ENCODE measurements around the gene INSL4.

Gene INSL4

DNA sequence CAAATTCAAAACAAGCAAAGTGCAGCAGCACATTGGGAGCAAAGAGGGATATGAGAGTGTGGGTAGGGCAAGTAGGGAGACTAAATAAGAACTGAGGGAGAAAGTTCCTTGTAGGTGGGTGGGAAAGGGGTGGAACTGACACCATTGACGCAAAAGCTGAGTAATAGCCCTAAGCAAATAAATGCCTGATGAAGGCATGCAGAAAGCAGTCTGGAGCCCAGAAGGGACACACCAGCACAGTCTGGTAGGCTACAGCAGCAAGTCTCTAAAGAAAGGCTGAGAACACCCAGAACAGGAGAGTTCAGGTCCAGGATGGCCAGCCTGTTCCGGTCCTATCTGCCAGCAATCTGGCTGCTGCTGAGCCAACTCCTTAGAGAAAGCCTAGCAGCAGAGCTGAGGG lies at the start of gene INSL4:
INSL4 (plus strand) TSS at position 208 of the 400 bp plus-strand sequence; CDS start at position 313, 105 bp downstream.
- no peak within 1 kb of the TSS for H3K4me3 ChIP-seq (replicated peaks; ENCODE audit: low read depth, low read length)
- DNase-seq (ENCODE audit: extremely low read depth, insufficient read length) = no peak
- no peaks in the 10 kb centered on the region for H3K36me3 ChIP-seq (ENCODE audit: control insufficient read depth, insufficient read depth, low read length)
- TF ChIP-seq, protein P1, sequence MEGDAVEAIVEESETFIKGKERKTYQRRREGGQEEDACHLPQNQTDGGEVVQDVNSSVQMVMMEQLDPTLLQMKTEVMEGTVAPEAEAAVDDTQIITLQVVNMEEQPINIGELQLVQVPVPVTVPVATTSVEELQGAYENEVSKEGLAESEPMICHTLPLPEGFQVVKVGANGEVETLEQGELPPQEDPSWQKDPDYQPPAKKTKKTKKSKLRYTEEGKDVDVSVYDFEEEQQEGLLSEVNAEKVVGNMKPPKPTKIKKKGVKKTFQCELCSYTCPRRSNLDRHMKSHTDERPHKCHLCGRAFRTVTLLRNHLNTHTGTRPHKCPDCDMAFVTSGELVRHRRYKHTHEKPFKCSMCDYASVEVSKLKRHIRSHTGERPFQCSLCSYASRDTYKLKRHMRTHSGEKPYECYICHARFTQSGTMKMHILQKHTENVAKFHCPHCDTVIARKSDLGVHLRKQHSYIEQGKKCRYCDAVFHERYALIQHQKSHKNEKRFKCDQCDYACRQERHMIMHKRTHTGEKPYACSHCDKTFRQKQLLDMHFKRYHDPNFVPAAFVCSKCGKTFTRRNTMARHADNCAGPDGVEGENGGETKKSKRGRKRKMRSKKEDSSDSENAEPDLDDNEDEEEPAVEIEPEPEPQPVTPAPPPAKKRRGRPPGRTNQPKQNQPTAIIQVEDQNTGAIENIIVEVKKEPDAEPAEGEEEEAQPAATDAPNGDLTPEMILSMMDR (IDR thresholded peaks at IDR 0.05; ENCODE audit: insufficient read depth, low read length, poor library complexity, severe bottlenecking) = no peak
- no peaks in the 10 kb centered on the region for H3K27me3 ChIP-seq (replicated peaks; ENCODE audit: control insufficient read depth, insufficient read depth, low read length)

DNA sequence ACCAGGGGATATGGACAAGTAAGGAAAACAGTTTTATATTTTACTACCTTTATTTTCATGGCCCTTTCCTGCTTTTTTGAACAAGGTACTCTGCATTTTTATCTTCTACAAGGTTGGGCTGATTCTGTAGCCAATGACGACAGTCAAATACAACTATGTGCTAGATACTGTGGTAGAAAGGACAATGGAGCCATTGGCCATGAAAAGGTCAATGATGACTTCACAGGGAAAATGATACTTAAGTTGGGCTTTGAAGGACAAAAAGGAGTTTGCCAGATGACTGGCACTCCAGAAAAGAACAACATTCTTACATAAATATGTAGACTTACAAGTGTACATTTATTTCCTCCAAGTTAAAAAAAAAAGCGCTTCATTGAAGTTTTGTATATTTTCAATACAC lies 46.4 kb upstream of the INSL4 start:
- Histone ChIP-seq H3K36me3 (ENCODE audit: control insufficient read depth, insufficient read depth, low read length) (no peaks in the 10 kb centered on the region), H3K4me3 (replicated peaks; ENCODE audit: low read depth, low read length) (no peak overlapping the region), H3K27me3 (replicated peaks; ENCODE audit: control insufficient read depth, insufficient read depth, low read length) (no peaks in the 10 kb centered on the region)
- DNase-seq (ENCODE audit: extremely low read depth, insufficient read length) = no peak
- TF ChIP-seq, protein P1 (IDR thresholded peaks at IDR 0.05; ENCODE audit: insufficient read depth, low read length, poor library complexity, severe bottlenecking) = no peak

DNA sequence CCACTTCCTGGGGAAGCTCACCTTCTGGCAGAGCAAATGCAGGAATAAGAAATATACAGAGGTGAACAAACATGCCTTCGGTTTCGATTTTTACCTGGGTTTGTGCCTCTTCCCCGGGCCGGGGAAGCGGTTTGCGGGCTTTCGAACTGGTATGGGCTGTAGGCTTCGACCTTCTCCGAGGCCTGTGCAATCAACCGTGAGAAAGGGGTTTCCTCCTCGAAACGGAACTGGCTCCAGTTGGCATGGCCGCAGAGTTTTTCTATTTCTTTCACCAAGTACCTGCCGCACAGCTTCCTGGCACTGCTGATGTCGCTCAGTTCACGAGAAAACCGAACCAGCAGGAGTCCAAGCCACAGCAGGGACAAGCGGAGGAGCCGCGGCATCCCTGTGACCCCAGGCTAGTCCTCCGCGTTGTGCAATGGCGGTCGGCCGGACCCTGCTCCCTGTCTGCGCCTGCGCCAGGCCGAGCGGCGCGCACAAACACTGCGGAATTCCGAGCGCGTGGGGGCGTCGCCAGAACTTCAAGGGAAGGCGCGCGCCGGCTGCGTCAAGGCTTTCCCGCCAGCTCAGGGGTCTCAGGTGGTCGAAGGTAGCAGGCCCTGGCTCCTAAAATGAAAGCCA lies 45.9 kb upstream of the INSL4 start, which contains the start of gene INSL6:
INSL6 (minus strand) TSS at position 420 of the 621 bp plus-strand sequence; CDS start at position 383, 37 bp downstream.
- no peak within 1 kb of the TSS for H3K4me3 ChIP-seq (replicated peaks; ENCODE audit: low read depth, low read length)

DNA sequence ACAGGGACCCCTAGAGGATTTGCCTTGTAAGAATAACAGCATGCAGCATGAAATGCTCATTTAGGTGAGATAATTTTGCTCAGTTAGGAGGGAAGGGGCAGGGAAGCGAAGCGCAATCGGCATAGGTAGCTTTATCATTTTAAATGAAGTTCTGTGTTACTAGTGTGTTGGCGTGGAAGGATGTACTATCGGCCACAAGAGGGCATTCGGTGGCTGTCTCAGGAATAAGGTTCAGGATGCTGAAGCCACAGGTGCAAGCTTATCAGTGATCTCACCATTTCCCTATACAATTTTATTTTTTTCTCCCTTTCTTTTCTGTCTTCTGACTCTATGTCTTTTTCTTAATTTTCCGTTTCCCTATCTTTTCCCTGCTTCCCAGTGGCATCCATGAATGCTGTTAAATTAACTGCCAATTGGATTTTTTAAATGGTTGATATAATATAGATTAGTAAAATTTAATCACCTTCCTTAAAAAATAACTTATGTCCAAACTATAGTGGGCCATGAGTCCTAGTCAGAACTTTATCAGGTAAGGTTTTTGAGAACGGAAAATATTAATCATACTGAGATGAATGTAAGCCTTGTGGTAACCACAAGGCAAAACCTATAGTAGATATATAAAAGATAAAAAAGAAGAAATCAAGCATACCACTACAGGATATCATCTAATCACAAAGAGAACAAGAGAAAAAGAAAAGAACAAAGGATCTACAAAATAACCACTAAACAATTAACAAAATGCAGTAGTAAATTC lies 44.6 kb upstream of the INSL4 start:
- no peak for DNase-seq (ENCODE audit: extremely low read depth, insufficient read length)
- TF ChIP-seq, protein P1 (IDR thresholded peaks at IDR 0.05; ENCODE audit: insufficient read depth, low read length, poor library complexity, severe bottlenecking) = peak; percentile 33
- no peak overlapping the region for H3K4me3 ChIP-seq (replicated peaks; ENCODE audit: low read depth, low read length)

More for the DNA sequence above, 45.9 kb upstream of the INSL4 start, which contains the start of gene INSL6:
- H3K36me3 ChIP-seq (ENCODE audit: control insufficient read depth, insufficient read depth, low read length) = no peaks in the 10 kb centered on the region
- peak; percentile 6 for DNase-seq (ENCODE audit: extremely low read depth, insufficient read length)
- TF ChIP-seq, protein P1 (IDR thresholded peaks at IDR 0.05; ENCODE audit: insufficient read depth, low read length, poor library complexity, severe bottlenecking) = no peak
- H3K27me3 ChIP-seq (replicated peaks; ENCODE audit: control insufficient read depth, insufficient read depth, low read length) = no peaks in the 10 kb centered on the region

DNA sequence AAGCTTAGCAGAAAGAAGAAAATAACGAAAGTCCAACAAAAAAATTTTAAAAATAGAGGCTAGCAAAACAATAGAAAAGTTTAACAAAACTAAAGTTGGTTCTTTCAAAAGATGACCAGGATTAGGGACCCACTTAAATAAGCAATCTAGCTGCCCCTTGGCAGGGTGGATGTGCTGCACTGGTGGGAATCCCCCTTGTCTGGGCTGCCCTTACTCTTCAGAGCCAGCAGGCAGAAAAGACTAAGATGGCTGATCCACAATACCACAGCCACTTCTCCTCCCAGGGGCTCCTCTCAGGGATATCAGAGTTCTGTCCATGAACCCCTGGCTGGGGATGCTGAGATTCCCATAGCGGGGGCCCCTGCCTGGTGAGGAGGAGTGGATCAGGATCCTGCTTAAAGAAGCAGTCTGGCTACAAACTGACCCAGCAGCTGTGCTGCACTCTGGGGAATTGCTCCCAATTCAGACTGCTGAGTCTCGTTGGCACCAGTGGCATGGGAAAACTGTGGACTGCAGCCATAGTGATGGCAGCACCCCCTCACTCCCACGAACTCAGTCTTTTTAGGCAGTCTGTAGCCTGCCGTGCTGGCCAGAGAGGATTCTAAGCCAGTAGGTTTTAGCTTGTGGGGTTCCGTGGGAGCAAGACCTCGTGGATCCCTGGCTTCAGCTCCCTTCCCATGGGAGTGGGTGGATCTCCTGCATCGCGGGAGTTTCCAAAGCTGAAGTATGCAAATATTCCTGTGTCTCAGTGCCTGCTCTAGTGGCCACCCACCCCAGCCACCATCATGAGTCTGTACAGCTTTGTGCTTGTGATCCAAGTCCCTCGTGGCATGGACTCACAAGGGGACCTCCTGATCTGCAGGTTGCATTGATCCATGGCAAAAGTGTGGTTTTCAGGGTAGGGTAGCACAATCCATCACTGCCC lies 42.9 kb upstream of the INSL4 start:
- TF ChIP-seq, protein P1 (IDR thresholded peaks at IDR 0.05; ENCODE audit: insufficient read depth, low read length, poor library complexity, severe bottlenecking) = no peak
- Histone ChIP-seq H3K4me3 (replicated peaks; ENCODE audit: low read depth, low read length) (no peak overlapping the region), H3K36me3 (ENCODE audit: control insufficient read depth, insufficient read depth, low read length) (no peaks in the 10 kb centered on the region), H3K27me3 (replicated peaks; ENCODE audit: control insufficient read depth, insufficient read depth, low read length) (no peaks in the 10 kb centered on the region)
- DNase-seq (ENCODE audit: extremely low read depth, insufficient read length) = no peak

More for the DNA sequence above, 44.6 kb upstream of the INSL4 start:
- Histone ChIP-seq H3K27me3 (replicated peaks; ENCODE audit: control insufficient read depth, insufficient read depth, low read length) (no peaks in the 10 kb centered on the region), H3K36me3 (ENCODE audit: control insufficient read depth, insufficient read depth, low read length) (no peaks in the 10 kb centered on the region)
